G401.6 (cell line): ENCODE results near the gene OR8B4.
"Not testable (repeated sequence)": the region's sequence is repeated elsewhere in the genome, so short reads cannot be mapped to it uniquely, and the experiment has no call there.

ENCODE experiments used
- FAIRE-seq: peaks from 2 replicates; lab custom pipeline; 2012; peaks lifted over from hg19 to GRCh38; lab: Jason Lieb, UNC

OR8B4 gene

DNA sequence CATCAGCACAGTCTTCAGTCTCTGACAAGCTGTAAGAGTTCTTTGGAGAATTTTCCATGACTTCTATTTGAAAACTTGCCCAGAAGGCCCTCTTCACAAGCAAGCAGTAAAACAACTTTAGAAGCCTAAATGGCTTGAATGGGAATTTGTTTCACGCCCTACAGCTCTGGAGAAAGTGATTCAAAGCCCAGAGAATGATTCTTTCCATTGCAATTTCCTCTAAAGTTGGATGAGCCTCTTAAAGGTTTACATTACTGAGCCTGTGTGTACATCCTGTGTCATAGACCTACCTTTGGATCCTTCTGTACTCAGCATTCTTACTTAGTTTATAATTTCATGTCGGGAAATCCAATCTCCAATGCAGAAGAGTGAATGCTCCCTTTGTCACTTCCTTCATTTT is 19.1 kb downstream of the OR8B4 start:
- FAIRE-seq = no peak

DNA sequence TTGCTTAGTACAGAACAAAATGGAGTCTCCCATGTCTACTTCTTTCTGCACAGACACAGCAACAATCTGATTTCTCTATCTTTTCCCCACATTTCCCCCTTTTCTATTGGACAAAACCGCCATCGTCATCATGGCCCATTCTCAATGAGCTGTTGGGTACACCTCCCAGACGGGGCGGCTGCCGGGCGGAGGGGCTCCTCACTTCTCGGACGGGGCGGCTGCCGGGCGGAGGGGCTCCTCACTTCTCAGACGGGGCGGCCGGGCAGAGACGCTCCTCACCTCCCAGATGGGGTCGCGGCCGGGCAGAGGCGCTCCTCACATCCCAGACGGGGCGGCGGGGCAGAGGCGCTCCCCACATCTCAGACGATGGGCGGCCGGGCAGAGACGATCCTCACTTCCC is 21.5 kb downstream of the OR8B4 start:
- not testable (repeated sequence) for FAIRE-seq

DNA sequence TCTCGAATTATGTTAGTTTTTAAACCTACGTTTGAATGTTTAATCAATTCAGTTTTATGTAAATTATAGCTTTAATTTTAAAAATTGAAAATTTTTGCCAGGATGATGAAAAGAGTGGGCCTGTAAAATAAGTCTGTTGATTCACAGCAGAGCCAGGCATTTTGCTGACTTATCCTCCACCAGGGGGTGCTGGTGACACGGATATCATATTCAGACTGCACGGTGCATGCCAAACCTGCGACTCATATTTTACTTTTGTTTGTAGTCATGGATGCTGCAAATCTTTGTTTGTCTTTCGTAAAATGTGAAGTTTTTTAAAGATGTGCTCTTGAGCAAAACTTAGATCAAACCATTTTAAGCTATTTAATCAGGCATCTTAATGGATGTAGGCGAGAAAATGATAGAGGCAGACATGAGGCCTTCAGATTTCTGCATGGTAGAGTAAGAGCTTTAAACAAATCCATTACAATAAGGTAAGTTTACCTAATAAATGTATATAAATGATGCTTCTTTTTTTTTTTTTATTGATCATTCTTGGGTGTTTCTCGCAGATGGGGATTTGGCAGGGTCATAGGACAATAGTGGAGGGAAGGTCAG is 22.2 kb downstream of the OR8B4 start:
- FAIRE-seq = peak; percentile 85

DNA sequence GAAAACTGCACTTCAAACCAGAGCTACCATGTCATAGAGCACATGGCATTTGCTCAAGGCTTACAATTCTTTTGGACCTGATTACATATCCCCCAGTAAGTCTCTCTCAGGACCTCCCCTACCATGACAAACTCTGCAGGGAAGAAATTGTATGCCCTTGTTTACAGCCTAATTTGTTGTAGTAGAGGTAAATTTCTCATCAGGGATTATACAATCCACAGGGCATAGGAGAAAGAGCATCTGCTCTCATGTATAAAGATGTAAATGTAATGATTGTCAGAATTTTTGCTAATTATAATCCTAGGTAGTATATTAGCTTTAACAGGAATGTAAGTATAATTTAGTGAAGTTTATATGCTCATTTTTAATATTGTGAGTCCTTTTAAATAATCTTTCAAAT is 25.7 kb downstream of the OR8B4 start, which contains the start of gene OR8B3:
Gene OR8B3 (minus strand): TSS at position 101 of the 400 bp plus-strand sequence. CDS start 1,673 bp downstream, outside the sequence.
- no peak for FAIRE-seq

DNA sequence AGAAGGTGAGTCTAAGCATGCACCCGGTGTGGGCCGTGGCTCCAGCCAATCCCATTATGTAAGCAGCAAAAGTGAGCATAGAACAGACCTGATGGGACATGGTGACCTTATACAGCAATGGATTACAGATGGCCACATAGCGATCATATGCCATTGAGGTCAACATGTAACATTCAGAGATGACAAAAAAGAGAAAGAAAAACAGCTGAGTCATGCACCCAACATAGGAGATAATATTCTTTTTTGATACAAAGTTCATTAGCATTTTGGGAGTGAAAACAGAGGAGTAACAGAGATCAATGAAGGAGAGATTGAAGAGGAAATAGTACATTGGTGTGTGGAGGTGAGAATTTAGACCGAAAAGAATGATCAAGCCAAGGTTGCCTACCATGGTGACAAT is 27.8 kb downstream of the OR8B4 start:
- FAIRE-seq = not testable (repeated sequence)

DNA sequence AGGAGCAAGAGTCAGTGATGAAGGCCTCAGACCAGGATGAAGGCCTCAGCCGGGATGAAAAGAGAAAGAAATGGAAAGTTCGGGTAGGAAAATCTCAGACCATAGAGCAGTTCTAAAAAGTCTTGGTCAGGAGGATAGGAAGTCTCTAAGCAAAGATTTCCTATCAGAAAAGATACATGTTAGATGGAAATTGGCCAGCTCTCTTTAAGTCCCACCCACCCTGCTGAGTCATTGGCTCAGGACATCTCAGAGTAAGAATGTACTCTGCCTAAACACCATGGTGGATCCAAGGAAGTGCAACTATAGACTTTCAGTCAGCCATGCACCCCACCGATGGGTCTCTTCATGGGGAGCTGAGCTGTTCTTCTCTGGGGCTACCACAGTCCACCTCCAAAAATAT is 30.3 kb downstream of the OR8B4 start:
- no peak for FAIRE-seq

DNA sequence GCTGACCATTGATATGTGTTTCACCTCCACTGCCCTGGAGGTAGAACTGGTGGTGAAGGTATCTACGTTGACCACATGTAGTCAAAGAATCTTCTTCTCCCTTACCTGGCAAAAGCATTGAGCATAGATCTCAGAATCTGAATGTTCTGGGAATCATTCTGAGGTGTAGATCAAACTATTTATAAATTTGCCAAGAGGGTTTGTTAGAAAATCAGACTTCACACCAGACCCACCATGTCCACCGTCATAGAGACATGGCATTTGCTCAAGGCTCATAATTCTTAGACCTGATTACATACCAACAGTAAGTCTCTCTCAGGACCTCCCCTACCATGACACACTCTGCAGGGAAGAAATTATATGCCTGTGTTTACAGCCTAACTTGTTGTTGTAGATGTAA is 40.3 kb downstream of the OR8B4 start, which contains the start of gene OR8B2:
Gene OR8B2 (minus strand): TSS at position 101 of the 400 bp plus-strand sequence. CDS start 1,156 bp downstream, outside the sequence.
- no peak for FAIRE-seq

DNA sequence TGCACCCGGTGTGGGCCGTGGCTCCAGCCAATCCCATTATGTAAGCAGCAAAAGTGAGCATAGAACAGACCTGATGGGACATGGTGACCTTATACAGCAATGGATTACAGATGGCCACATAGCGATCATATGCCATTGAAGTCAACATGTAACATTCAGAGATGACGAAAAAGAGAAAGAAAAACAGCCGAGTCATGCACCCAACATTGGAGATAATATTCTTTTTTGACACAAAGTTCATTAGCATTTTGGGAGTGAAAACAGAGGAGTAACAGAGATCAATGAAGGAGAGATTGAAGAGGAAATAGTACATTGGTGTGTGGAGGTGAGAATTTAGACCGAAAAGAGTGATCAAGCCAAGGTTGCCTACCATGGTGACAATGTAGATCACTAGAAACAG is 41.8 kb downstream of the OR8B4 start:
- not testable (repeated sequence) for FAIRE-seq

DNA sequence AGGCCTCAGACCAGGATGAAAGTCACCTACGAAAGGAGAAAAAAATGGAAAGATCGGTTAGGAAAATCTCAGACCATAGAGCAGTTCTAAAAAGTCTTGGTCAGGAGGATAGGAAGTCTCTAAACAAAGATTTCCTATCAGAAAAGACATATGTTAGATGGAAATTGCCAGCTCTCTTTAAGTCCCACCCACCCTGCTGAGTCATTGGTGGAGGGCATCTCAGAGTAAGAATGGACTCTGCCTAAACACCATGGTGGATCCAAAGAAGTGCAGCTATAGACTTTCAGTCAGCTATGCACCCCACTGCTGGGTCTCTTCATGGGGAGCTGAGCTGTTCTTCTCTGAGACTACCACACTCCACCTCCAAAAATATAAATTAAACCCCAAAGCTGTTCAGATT is 44.1 kb downstream of the OR8B4 start:
- no peak for FAIRE-seq

DNA sequence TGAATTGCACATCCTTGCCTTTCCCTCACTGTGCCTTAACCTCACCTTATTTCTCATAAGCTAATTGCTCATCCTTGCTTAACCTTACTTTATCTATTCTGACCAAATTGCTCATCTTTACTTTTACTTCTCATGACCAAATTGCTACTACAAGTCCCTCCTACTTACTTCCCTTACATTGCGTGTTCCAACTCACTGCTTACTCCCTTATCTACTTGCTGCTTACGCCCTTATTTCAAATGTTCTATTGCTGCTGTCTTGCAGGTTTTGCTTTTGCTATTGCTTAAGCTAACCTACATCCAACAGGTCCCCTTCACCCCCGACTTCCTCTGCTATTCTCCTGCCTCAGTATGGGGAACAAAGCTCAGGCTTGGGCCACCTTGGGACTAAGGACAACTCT is 48.4 kb downstream of the OR8B4 start:
- no peak for FAIRE-seq
